Activated naive CD4-positive, alpha-beta T cell treated with Interleukin-2 at 50 U/mL for 16 hours (primary cell): ENCODE measurements around the gene ALB.

ENCODE experiments used
- DNase-seq: peaks from one replicate; pipeline ENCODE4 v3.0.0-alpha.2; 2020

Gene ALB

GRCh38 chr4:73409012-73409862 is 5.2 kb downstream of the ALB start:
- no peak for DNase-seq

- no peak for DNase-seq
Observed at GRCh38 chr4:73409978-73410548, 6.0 kb downstream of the ALB start.

GRCh38 chr4:73410916-73411730 is 7.0 kb downstream of the ALB start:
- DNase-seq = no peak

GRCh38 chr4:73411731-73412414 is 7.8 kb downstream of the ALB start:
- DNase-seq = no peak

- no peak for DNase-seq
Observed at GRCh38 chr4:73413294-73413755, 9.2 kb downstream of the ALB start.

- no peak for DNase-seq
Observed at GRCh38 chr4:73414936-73415271, 10.8 kb downstream of the ALB start.

GRCh38 chr4:73415807-73416238 is 11.7 kb downstream of the ALB start:
- DNase-seq = no peak

- DNase-seq = no peak
Observed at GRCh38 chr4:73416423-73417087, 12.5 kb downstream of the ALB start.

GRCh38 chr4:73417342-73417741 is 13.3 kb downstream of the ALB start:
- no peak for DNase-seq

GRCh38 chr4:73417973-73418372 is 13.9 kb downstream of the ALB start:
- no peak for DNase-seq

GRCh38 chr4:73418677-73419076 is 14.6 kb downstream of the ALB start:
- no peak for DNase-seq

GRCh38 chr4:73419106-73420038 is 15.3 kb downstream of the ALB start:
- no peak for DNase-seq

- DNase-seq = no peak
Observed at GRCh38 chr4:73420615-73421014, 16.5 kb downstream of the ALB start.

GRCh38 chr4:73421708-73422457 is 17.8 kb downstream of the ALB start:
- no peak for DNase-seq

- no peak for DNase-seq
Observed at GRCh38 chr4:73422458-73422752, 18.3 kb downstream of the ALB start.

GRCh38 chr4:73423184-73423583 is 19.1 kb downstream of the ALB start:
- DNase-seq = no peak

GRCh38 chr4:73426666-73427065 is 22.6 kb downstream of the ALB start:
- DNase-seq = no peak

- no peak for DNase-seq
Observed at GRCh38 chr4:73429118-73429517, 25.0 kb downstream of the ALB start.

- no peak for DNase-seq
Observed at GRCh38 chr4:73429826-73430587, 25.9 kb downstream of the ALB start.

- DNase-seq = no peak
Observed at GRCh38 chr4:73431813-73432168, 27.7 kb downstream of the ALB start.
